ENCODE measurements around the gene ESYT3.

DNA sequence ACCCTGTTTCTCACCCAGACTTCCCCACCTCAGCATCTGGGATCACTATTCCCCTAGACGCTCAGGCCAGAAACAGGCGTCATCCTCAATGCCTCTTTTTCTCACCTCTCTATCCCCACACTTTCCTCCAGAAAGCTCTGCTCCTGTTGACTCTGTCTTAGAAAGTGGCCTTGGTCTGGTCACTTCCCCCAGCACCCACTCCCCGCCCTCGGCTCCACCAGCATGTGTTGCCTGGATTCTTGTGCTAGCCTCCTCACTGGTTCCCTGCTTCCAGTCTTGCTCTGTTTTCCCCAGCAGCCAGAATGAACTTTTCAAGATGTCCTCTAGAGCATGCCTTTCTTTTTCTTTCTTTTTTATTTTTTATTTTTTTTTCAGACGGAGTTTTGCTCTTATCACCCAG is 39.7 kb upstream of the ESYT3 start:
- TF ChIP-seq, protein P1, sequence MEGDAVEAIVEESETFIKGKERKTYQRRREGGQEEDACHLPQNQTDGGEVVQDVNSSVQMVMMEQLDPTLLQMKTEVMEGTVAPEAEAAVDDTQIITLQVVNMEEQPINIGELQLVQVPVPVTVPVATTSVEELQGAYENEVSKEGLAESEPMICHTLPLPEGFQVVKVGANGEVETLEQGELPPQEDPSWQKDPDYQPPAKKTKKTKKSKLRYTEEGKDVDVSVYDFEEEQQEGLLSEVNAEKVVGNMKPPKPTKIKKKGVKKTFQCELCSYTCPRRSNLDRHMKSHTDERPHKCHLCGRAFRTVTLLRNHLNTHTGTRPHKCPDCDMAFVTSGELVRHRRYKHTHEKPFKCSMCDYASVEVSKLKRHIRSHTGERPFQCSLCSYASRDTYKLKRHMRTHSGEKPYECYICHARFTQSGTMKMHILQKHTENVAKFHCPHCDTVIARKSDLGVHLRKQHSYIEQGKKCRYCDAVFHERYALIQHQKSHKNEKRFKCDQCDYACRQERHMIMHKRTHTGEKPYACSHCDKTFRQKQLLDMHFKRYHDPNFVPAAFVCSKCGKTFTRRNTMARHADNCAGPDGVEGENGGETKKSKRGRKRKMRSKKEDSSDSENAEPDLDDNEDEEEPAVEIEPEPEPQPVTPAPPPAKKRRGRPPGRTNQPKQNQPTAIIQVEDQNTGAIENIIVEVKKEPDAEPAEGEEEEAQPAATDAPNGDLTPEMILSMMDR (IDR thresholded peaks at IDR 0.05), result no peak
- no peak for TF ChIP-seq POLR2A (IDR thresholded peaks at IDR 0.05)
